T-cell (primary cell): Measurements from ENCODE around the gene OAF. TPM values are rescaled to one million over a fixed set of nuclear protein-coding genes. Genes with fewer than 3 reads are reported as not detected.
A peak's percentile ranks its signal among the peaks of the same experiment; 100 is the strongest.

Experiments used
- ATAC-seq, 4 experiments: fragments of 200-7000 bp in 3 of 4; fragments of 150-1000 bp in 1 of 4; cut with Tn5 transposase; replicated peaks in 1 of 4; 1 replicate in 3 of 4; 2 replicates in 1 of 4; pipeline ENCODE4 v1.10.0; 2021; ENCODE audit warnings: moderate library complexity in 3 of 4, mild to moderate bottlenecking in 2 of 4, moderate number of reproducible peaks in 1 of 4
- CTCF ChIA-PET, 2 donors: fragments of 300-600 bp; sonication (Branson Sonifier 250); formaldehyde crosslinking; loops; one replicate each; lab custom pipeline; 2022; ENCODE audit warnings: antibody characterized with exemption in 2 of 2; lab: Charles Lee
- POLR2A ChIA-PET, 2 donors: fragments of 300-600 bp; sonication (Branson Sonifier 250); formaldehyde crosslinking; loops; one replicate each; lab custom pipeline; 2022; ENCODE audit warnings: antibody characterized with exemption in 2 of 2; lab: Charles Lee
- DNase-seq, 35 experiments: peaks; one replicate each; pipeline versions ENCODE4 v3.0.0 to v3.0.0-alpha.2; 2013 to 2023
- H3K27ac ChIP-seq: one replicate; pipeline ENCODE4 v1.5.1; 2013; ENCODE audit warnings: low read length
- H3K27me3 ChIP-seq, 2 experiments: replicated peaks in 1 of 2; 1 replicate in 1 of 2; 2 replicates in 1 of 2; pipeline versions ENCODE4 v1.6.1 to v1.7.0; 2013; ENCODE audit warnings: low read length in 1 of 2, mixed read lengths in 1 of 2; ENCODE audit not compliant: control insufficient read depth in 2 of 2, insufficient read depth in 2 of 2; ENCODE audit errors: extremely low read depth in 1 of 2
- H3K36me3 ChIP-seq, 2 donors: 1 replicate in 1 of 2; 2 replicates in 1 of 2; pipeline versions ENCODE4 v1.6.1 to v1.7.0; 2013; ENCODE audit warnings: low read length in 1 of 2; ENCODE audit not compliant: control insufficient read depth in 2 of 2, insufficient read depth in 1 of 2; ENCODE audit errors: extremely low read depth in 1 of 2
- H3K4me1 ChIP-seq, 2 experiments: 1 replicate in 1 of 2; 2 replicates in 1 of 2; pipeline versions ENCODE4 v1.6.1 to v1.7.0; 2013; ENCODE audit warnings: low read length in 2 of 2, mixed read lengths in 1 of 2; ENCODE audit not compliant: insufficient read depth in 2 of 2, control insufficient read depth in 1 of 2; ENCODE audit errors: extremely low read depth in 1 of 2
- H3K4me3 ChIP-seq, 2 donors: 1 replicate in 1 of 2; 2 replicates in 1 of 2; pipeline versions ENCODE4 v1.5.1 to v1.7.0; 2013; ENCODE audit warnings: mild to moderate bottlenecking in 2 of 2, low read length in 1 of 2, moderate library complexity in 1 of 2; ENCODE audit not compliant: control insufficient read depth in 1 of 2; ENCODE audit errors: extremely low read depth in 1 of 2
- H3K9me3 ChIP-seq: 2 replicates; pipeline ENCODE4 v1.7.0; 2013
- H3K27ac Mint-ChIP-seq, 2 donors: one replicate each; pipeline ENCODE4 v1.8.0; 2020 to 2021; ENCODE audit warnings: mild to moderate bottlenecking in 2 of 2, mixed read lengths in 2 of 2
- H3K27me3 Mint-ChIP-seq, 2 donors: one replicate each; pipeline ENCODE4 v1.8.0; 2021 to 2022; ENCODE audit warnings: mixed read lengths in 2 of 2
- H3K36me3 Mint-ChIP-seq: one replicate; pipeline ENCODE4 v1.8.0; 2021; ENCODE audit warnings: mixed read lengths
- H3K4me1 Mint-ChIP-seq, 3 donors: one replicate each; pipeline ENCODE4 v1.8.0; 2020 to 2022; ENCODE audit warnings: mixed read lengths in 3 of 3, mild to moderate bottlenecking in 1 of 3
- H3K4me3 Mint-ChIP-seq, 3 donors: one replicate each; pipeline ENCODE4 v1.8.0; 2020 to 2022; ENCODE audit warnings: mild to moderate bottlenecking in 3 of 3, mixed read lengths in 3 of 3, moderate library complexity in 3 of 3
- H3K9me3 Mint-ChIP-seq, 3 donors: one replicate each; pipeline ENCODE4 v1.8.0; 2020 to 2022; ENCODE audit warnings: mixed read lengths in 3 of 3
- WGBS: methylation state at CpG from one replicate; pipeline ENCODE4 v1.1.5; 2013; ENCODE audit warnings: missing lambda C conversion rate; ENCODE audit not compliant: insufficient coverage; 5-methylcytosine and 5-hydroxymethylcytosine counted together
- total RNA-seq, 35 experiments: library from RNA in 6 of 35; stranded (reverse) in 6 of 35; fragments of 120-200 nt in 1 of 35; gene quantifications; one replicate each; pipeline versions ENCODE4 v1.2.1 to v1.2.4 and lab custom pipeline; 2013 to 2026

Gene OAF
- total RNA-seq, 5 donors from 2014 or later (not counting 1 experiment from before 2014, with no cell fraction given), result 3.2 to 6.0 (median 4.0) TPM

GRCh38 chr11:120214581-120214980 lies 3.7 kb downstream of the OAF start:
- DNase-seq, result no peak
- WGBS, result 100% methylated on average over 4 of the region's 7 CpGs
- H3K4me3 ChIP-seq, result no peak overlapping the region
- no peak for ATAC-seq
- Mint-ChIP-seq H3K27ac (no peak overlapping the region), H3K9me3 (no peaks in the 10 kb centered on the region), H3K36me3 (no peaks in the 10 kb centered on the region), H3K4me1 (peaks cover 14 to 19% (median 15%) of the 10 kb centered on the region in 3 donors), H3K4me3 (no peak overlapping the region), H3K27me3 (peaks cover 0 to 12% of the 10 kb centered on the region in 2 donors)
- no peak overlapping the region for H3K27ac ChIP-seq
- no peaks in the 10 kb centered on the region for H3K36me3 ChIP-seq
- no peaks in the 10 kb centered on the region for H3K9me3 ChIP-seq
- H3K27me3 ChIP-seq, result peaks cover 0 to 22% of the 10 kb centered on the region in 2 experiments
- CTCF ChIA-PET, result no interaction called here
- peaks cover 0 to 19% of the 10 kb centered on the region in 2 experiments for H3K4me1 ChIP-seq
- POLR2A ChIA-PET, result interaction anchor here in 1 of 2 donors (0.5 kb wide), 1 partner anchor 21 kb away, joined by 4 read pairs; no protein-coding TSS in a partner anchor

- DNase-seq (no peak), ATAC-seq (no peak)
- Mint-ChIP-seq H3K4me3 (no peak overlapping the region), H3K27me3 (peaks cover 0 to 5% of the 10 kb centered on the region in 2 donors), H3K27ac (no peak overlapping the region), H3K36me3 (no peaks in the 10 kb centered on the region), H3K9me3 (no peaks in the 10 kb centered on the region), H3K4me1 (peaks cover 6 to 12% (median 7%) of the 10 kb centered on the region in 3 donors)
- H3K4me3 ChIP-seq, result no peak overlapping the region
- peaks cover 0 to 14% of the 10 kb centered on the region in 2 experiments for H3K27me3 ChIP-seq
- H3K36me3 ChIP-seq, result no peaks in the 10 kb centered on the region
- H3K9me3 ChIP-seq, result no peaks in the 10 kb centered on the region
- 92% methylated on average over 3 of the region's 5 CpGs for WGBS
- ChIA-PET POLR2A (no interaction called here), CTCF (interaction anchor here in 1 of 2 donors (1.1 kb wide), 1 partner anchor 14 kb away, joined by 7 read pairs; no protein-coding TSS in a partner anchor)
- peaks cover 0 to 11% of the 10 kb centered on the region in 2 experiments for H3K4me1 ChIP-seq
- H3K27ac ChIP-seq, result no peak overlapping the region
Measured at GRCh38 chr11:120215634-120216033, 4.8 kb downstream of the OAF start.

- ATAC-seq (no peak), DNase-seq (no peak)
- no peak overlapping the region for H3K4me3 Mint-ChIP-seq
- Histone ChIP-seq H3K9me3 (no peaks in the 10 kb centered on the region), H3K36me3 (no peaks in the 10 kb centered on the region), H3K27ac (no peak overlapping the region), H3K4me1 (peaks cover 0 to 7% of the 10 kb centered on the region in 2 experiments), H3K27me3 (peaks cover 0 to 11% of the 10 kb centered on the region in 2 experiments), H3K4me3 (no peak overlapping the region)
- CTCF ChIA-PET, result no interaction called here
- H3K27me3 Mint-ChIP-seq, result peaks cover 0 to 3% of the 10 kb centered on the region in 2 donors
- H3K9me3 Mint-ChIP-seq, result no peaks in the 10 kb centered on the region
- 94% methylated on average over 3 of the region's 8 CpGs for WGBS
- no peak overlapping the region for H3K27ac Mint-ChIP-seq
- H3K4me1 Mint-ChIP-seq, result peaks cover 5 to 9% (median 6%) of the 10 kb centered on the region in 3 donors
- H3K36me3 Mint-ChIP-seq, result no peaks in the 10 kb centered on the region
- POLR2A ChIA-PET, result no interaction called here
Measured at GRCh38 chr11:120216426-120217102, 5.7 kb downstream of the OAF start.

GRCh38 chr11:120217526-120217925 lies 6.7 kb downstream of the OAF start:
- Histone ChIP-seq H3K27ac (no peak overlapping the region), H3K36me3 (no peaks in the 10 kb centered on the region), H3K9me3 (no peaks in the 10 kb centered on the region), H3K4me1 (no peaks in the 10 kb centered on the region), H3K4me3 (no peak overlapping the region), H3K27me3 (peaks cover 0 to 6% of the 10 kb centered on the region in 2 experiments)
- Mint-ChIP-seq H3K36me3 (no peaks in the 10 kb centered on the region), H3K27ac (no peak overlapping the region), H3K9me3 (no peaks in the 10 kb centered on the region), H3K27me3 (no peaks in the 10 kb centered on the region), H3K4me1 (no peaks in the 10 kb centered on the region), H3K4me3 (no peak overlapping the region)
- WGBS, result 95% methylated on average over 8 of the region's 12 CpGs
- ATAC-seq (no peak), DNase-seq (no peak)
- POLR2A ChIA-PET, result no interaction called here
- CTCF ChIA-PET, result no interaction called here

- no peak for DNase-seq
- CTCF ChIA-PET, result no interaction called here
Measured at GRCh38 chr11:120217941-120218694, 7.3 kb downstream of the OAF start.

GRCh38 chr11:120218695-120219033 lies 7.8 kb downstream of the OAF start:
- H3K9me3 ChIP-seq, result no peaks in the 10 kb centered on the region
- Mint-ChIP-seq H3K4me1 (no peaks in the 10 kb centered on the region), H3K9me3 (no peaks in the 10 kb centered on the region), H3K36me3 (no peaks in the 10 kb centered on the region), H3K27me3 (peaks cover 0 to under 1% of the 10 kb centered on the region in 2 donors), H3K4me3 (no peak overlapping the region), H3K27ac (no peak overlapping the region)
- no peak for ATAC-seq
- H3K27me3 ChIP-seq, result peaks cover 0 to 6% of the 10 kb centered on the region in 2 experiments
- H3K4me3 ChIP-seq, result no peak overlapping the region
- DNase-seq, result no peak
- ChIA-PET CTCF (interaction anchor here in 1 of 2 donors (0.7 kb wide), 1 partner anchor 474 kb away, joined by 3 read pairs; no protein-coding TSS in a partner anchor), POLR2A (no interaction called here)
- H3K4me1 ChIP-seq, result no peaks in the 10 kb centered on the region
- H3K27ac ChIP-seq, result no peak overlapping the region
- 82% methylated on average over 7 of the region's 10 CpGs for WGBS
- no peaks in the 10 kb centered on the region for H3K36me3 ChIP-seq

More at GRCh38 chr11:120217941-120218694, 7.3 kb downstream of the OAF start:
- Histone ChIP-seq H3K27me3 (peaks cover 0 to 6% of the 10 kb centered on the region in 2 experiments), H3K27ac (no peak overlapping the region), H3K36me3 (no peaks in the 10 kb centered on the region), H3K4me1 (no peaks in the 10 kb centered on the region), H3K4me3 (no peak overlapping the region), H3K9me3 (no peaks in the 10 kb centered on the region)
- no peaks in the 10 kb centered on the region for H3K4me1 Mint-ChIP-seq
- H3K4me3 Mint-ChIP-seq, result no peak overlapping the region
- peak in 1 of 4 experiments; percentile 12 for ATAC-seq
- no peak overlapping the region for H3K27ac Mint-ChIP-seq
- POLR2A ChIA-PET, result no interaction called here
- WGBS, result 90% methylated on average over 8 of the region's 12 CpGs
- no peaks in the 10 kb centered on the region for H3K9me3 Mint-ChIP-seq
- H3K36me3 Mint-ChIP-seq, result no peaks in the 10 kb centered on the region
- no peaks in the 10 kb centered on the region for H3K27me3 Mint-ChIP-seq
